HG03045 (cell line): ENCODE data around the gene CHMP1B.

Experiments used
- ATAC-seq: cut with Tn5 transposase; IDR thresholded peaks from one replicate; pipeline ENCODE4 v1.9.1; 2021; ENCODE audit warnings: mild to moderate bottlenecking, moderate library complexity; ENCODE audit not compliant: unreplicated experiment

Gene CHMP1B

GRCh38 chr18:11899063-11899462 is 47.9 kb downstream of the CHMP1B start:
- no peak for ATAC-seq

- ATAC-seq = no peak
Measured at GRCh38 chr18:11901826-11902438, 50.7 kb downstream of the CHMP1B start.

GRCh38 chr18:11902522-11903292 is 51.5 kb downstream of the CHMP1B start:
- no peak for ATAC-seq
